H1 (cell line): Measurements from ENCODE around the gene CACFD1.
A peak's percentile ranks its signal among the peaks of the same experiment; 100 is the strongest.

ENCODE experiments used
- GABPA ChIP-seq: IDR thresholded peaks from 2 replicates; pipeline ENCODE4 v1.6.1; 2011; ENCODE audit warnings: mild to moderate bottlenecking, low read length, moderate library complexity, borderline replicate concordance; ENCODE audit not compliant: insufficient read depth
- HDAC2 ChIP-seq, 2 experiments: fragments of 300-600 bp in 1 of 2; sonication (generic) in 1 of 2; IDR thresholded peaks; 2 replicates each; pipeline ENCODE4 v1.6.1; 2011 to 2012; ENCODE audit warnings: low read depth in 2 of 2, low read length in 2 of 2, mild to moderate bottlenecking in 2 of 2, moderate library complexity in 2 of 2, borderline replicate concordance in 1 of 2, inconsistent platforms in 1 of 2
- KDM5A ChIP-seq: fragments of 200-600 bp; IDR thresholded peaks from 2 replicates; pipeline ENCODE4 v1.7.1; 2012; ENCODE audit warnings: mild to moderate bottlenecking, low read length, inconsistent platforms, mixed read lengths
- POLR2AphosphoS5 ChIP-seq: IDR thresholded peaks from 2 replicates; pipeline ENCODE4 v1.6.1; 2011; ENCODE audit warnings: low read depth, low read length
- RAD21 ChIP-seq, 2 experiments: IDR thresholded peaks in 1 of 2; conservative IDR thresholded peaks in 1 of 2; 2 replicates each; pipeline ENCODE4 v1.6.1; 2011; ENCODE audit warnings: low read depth in 2 of 2, low read length in 2 of 2, improper control_type of control experiment in 1 of 2, inconsistent platforms in 1 of 2, mild to moderate bottlenecking in 1 of 2, moderate library complexity in 1 of 2
- SUZ12 ChIP-seq: fragments of 200-600 bp; sonication (generic); IDR thresholded peaks from 2 replicates; pipeline ENCODE4 v1.6.1; 2012; ENCODE audit warnings: mild to moderate bottlenecking, inconsistent platforms, low read length, moderate library complexity, mixed read lengths
- TAF1 ChIP-seq: IDR thresholded peaks from 2 replicates; pipeline ENCODE4 v1.6.1; 2011; ENCODE audit warnings: mild to moderate bottlenecking, low read depth, low read length
- TF ChIP-seq, protein P1 (sequence below): IDR thresholded peaks from 2 replicates; pipeline ENCODE4 v1.6.1; 2012; ENCODE audit warnings: low read length, inconsistent platforms
- TF ChIP-seq, protein P2 (sequence below), 3 experiments: IDR thresholded peaks; 1 replicate in 2 of 3; 2 replicates in 1 of 3; pipeline versions ENCODE4 v1.5.1 to v1.6.1; 2011; ENCODE audit warnings: low read length in 3 of 3, mild to moderate bottlenecking in 3 of 3, inconsistent platforms in 2 of 3, low read depth in 1 of 3, moderate library complexity in 1 of 3; ENCODE audit not compliant: insufficient read depth in 1 of 3; ENCODE audit errors: control extremely low read depth in 1 of 3

DNA sequence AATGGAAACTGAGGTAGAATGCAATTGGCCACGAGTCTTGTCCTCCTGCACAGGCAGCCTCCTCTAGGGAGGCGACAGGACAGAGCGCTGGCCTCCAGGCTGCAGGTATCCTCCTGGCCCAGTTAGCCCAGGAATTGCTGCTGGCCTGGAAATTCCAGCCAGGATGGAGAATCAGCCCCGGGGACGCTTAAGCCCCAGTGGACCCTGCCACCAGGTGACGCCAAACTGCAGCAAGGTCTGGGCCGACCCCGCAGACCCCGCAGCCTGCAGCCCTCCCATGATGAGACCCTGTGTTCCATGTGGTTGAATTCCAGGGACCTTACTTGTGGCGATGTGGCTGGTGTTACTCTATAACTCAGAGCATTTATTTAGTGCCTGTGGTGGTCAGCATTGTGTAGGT is 7.3 kb downstream of the CACFD1 start:
- TF ChIP-seq GABPA (no peak), SUZ12 (no peak), KDM5A (no peak), TAF1 (no peak), HDAC2 (IDR thresholded peaks at IDR 0.05; ENCODE audit: borderline replicate concordance in 1 of 2, low read depth in 2 of 2, low read length in 2 of 2) (no peak), POLR2AphosphoS5 (0 out of 2 replicates have a peak, but pooled peaks have one; percentile 33), RAD21 (IDR thresholded peaks at IDR 0.05 in 1 of 2, conservative IDR thresholded peaks at IDR 0.05 in 1 of 2; ENCODE audit: low read depth in 2 of 2, low read length in 2 of 2) (peak in 1 of 2 experiments; percentile 27; a peak in 1 of 4 replicates)
- TF ChIP-seq, protein P1, sequence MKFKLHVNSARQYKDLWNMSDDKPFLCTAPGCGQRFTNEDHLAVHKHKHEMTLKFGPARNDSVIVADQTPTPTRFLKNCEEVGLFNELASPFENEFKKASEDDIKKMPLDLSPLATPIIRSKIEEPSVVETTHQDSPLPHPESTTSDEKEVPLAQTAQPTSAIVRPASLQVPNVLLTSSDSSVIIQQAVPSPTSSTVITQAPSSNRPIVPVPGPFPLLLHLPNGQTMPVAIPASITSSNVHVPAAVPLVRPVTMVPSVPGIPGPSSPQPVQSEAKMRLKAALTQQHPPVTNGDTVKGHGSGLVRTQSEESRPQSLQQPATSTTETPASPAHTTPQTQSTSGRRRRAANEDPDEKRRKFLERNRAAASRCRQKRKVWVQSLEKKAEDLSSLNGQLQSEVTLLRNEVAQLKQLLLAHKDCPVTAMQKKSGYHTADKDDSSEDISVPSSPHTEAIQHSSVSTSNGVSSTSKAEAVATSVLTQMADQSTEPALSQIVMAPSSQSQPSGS = no peak
- TF ChIP-seq, protein P2, sequence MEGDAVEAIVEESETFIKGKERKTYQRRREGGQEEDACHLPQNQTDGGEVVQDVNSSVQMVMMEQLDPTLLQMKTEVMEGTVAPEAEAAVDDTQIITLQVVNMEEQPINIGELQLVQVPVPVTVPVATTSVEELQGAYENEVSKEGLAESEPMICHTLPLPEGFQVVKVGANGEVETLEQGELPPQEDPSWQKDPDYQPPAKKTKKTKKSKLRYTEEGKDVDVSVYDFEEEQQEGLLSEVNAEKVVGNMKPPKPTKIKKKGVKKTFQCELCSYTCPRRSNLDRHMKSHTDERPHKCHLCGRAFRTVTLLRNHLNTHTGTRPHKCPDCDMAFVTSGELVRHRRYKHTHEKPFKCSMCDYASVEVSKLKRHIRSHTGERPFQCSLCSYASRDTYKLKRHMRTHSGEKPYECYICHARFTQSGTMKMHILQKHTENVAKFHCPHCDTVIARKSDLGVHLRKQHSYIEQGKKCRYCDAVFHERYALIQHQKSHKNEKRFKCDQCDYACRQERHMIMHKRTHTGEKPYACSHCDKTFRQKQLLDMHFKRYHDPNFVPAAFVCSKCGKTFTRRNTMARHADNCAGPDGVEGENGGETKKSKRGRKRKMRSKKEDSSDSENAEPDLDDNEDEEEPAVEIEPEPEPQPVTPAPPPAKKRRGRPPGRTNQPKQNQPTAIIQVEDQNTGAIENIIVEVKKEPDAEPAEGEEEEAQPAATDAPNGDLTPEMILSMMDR (IDR thresholded peaks at IDR 0.05; ENCODE audit: control extremely low read depth in 1 of 3, insufficient read depth in 1 of 3, low read depth in 1 of 3, low read length in 3 of 3) = peak in 2 of 3 experiments; percentile 33 to 52; a peak in 2 of 4 replicates
